Right atrium auricular region (tissue), 2 donors: ENCODE measurements around the gene RNU5B-1. TPM values are rescaled to one million over a fixed set of nuclear protein-coding genes. Genes with fewer than 3 reads are reported as not detected.

ENCODE experiments used
- DNase-seq: peaks from one replicate; pipeline ENCODE4 v3.0.0-alpha.2; 2019; ENCODE audit warnings: low spot score
- H3K27ac ChIP-seq, 2 donors: fragments of 200-600 bp; sonication (generic); 1 replicate in 1 of 2; 2 replicates in 1 of 2; pipeline ENCODE4 v1.5.1; 2016 to 2019
- H3K27me3 ChIP-seq, 2 donors: fragments of 200-600 bp; sonication (generic); one replicate each; pipeline versions ENCODE4 v1.5.1 to v1.6.0; 2017 to 2019
- H3K36me3 ChIP-seq: fragments of 200-600 bp; sonication (generic); one replicate; pipeline ENCODE4 v1.5.1; 2016
- H3K4me1 ChIP-seq, 2 donors: fragments of 200-600 bp; sonication (generic); one replicate each; pipeline versions ENCODE4 v1.5.1 to v1.6.0; 2017 to 2019
- H3K4me3 ChIP-seq, 2 donors: fragments of 200-600 bp; sonication (generic); 1 replicate in 1 of 2; 2 replicates in 1 of 2; pipeline ENCODE4 v1.5.1; 2017 to 2019; ENCODE audit warnings: mild to moderate bottlenecking in 1 of 2, moderate library complexity in 1 of 2
- H3K9me3 ChIP-seq, 2 donors: fragments of 200-600 bp; sonication (generic); one replicate each; pipeline ENCODE4 v1.5.1; 2019
- total RNA-seq, 2 donors: library from RNA; depleted of rRNA; stranded (reverse); fragments of >200 nt; gene quantifications; one replicate each; pipeline ENCODE4 v1.1.0, GENCODE V29; 2016
- TF ChIP-seq, protein P1 (sequence below), 2 donors: fragments of 200-600 bp; sonication (generic); IDR thresholded peaks; one replicate each; pipeline ENCODE4 v1.5.1; 2019; ENCODE audit warnings: antibody characterized with exemption in 2 of 2

RNU5B-1 gene
- not detected for total RNA-seq

- peak; percentile 82 for DNase-seq
- H3K4me3 ChIP-seq = peak within 1 kb of the TSS; percentile 44 to 61
- H3K36me3 ChIP-seq = no peaks in the 10 kb centered on the region
- no peaks in the 10 kb centered on the region for H3K9me3 ChIP-seq
- H3K27me3 ChIP-seq = no peaks in the 10 kb centered on the region
- H3K4me1 ChIP-seq = peaks cover 0 to 12% of the 10 kb centered on the region in 2 donors
- peak within 1 kb of the TSS; percentile 82 to 92 for H3K27ac ChIP-seq
- TF ChIP-seq, protein P1, sequence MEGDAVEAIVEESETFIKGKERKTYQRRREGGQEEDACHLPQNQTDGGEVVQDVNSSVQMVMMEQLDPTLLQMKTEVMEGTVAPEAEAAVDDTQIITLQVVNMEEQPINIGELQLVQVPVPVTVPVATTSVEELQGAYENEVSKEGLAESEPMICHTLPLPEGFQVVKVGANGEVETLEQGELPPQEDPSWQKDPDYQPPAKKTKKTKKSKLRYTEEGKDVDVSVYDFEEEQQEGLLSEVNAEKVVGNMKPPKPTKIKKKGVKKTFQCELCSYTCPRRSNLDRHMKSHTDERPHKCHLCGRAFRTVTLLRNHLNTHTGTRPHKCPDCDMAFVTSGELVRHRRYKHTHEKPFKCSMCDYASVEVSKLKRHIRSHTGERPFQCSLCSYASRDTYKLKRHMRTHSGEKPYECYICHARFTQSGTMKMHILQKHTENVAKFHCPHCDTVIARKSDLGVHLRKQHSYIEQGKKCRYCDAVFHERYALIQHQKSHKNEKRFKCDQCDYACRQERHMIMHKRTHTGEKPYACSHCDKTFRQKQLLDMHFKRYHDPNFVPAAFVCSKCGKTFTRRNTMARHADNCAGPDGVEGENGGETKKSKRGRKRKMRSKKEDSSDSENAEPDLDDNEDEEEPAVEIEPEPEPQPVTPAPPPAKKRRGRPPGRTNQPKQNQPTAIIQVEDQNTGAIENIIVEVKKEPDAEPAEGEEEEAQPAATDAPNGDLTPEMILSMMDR (IDR thresholded peaks at IDR 0.05) = peak; percentile 66 to 85
Measured at GRCh38 chr15:65304381-65305149, at the start of gene RNU5B-1. Gene RNU5B-1 (plus strand): TSS chr15:65304677.

GRCh38 chr15:65254758-65255157 lies 49.7 kb upstream of the RNU5B-1 start:
- peak overlapping the region in 1 of 2 donors; percentile 40 for H3K27ac ChIP-seq
- no peaks in the 10 kb centered on the region for H3K27me3 ChIP-seq
- no peak overlapping the region for H3K4me3 ChIP-seq
- peaks cover 12% of the 10 kb centered on the region for H3K36me3 ChIP-seq
- H3K9me3 ChIP-seq = no peaks in the 10 kb centered on the region
- TF ChIP-seq, protein P1 (IDR thresholded peaks at IDR 0.05) = no peak
- DNase-seq = no peak
- peaks cover 0 to under 1% of the 10 kb centered on the region in 2 donors for H3K4me1 ChIP-seq

- no peak for DNase-seq
- Histone ChIP-seq H3K36me3 (peaks cover 21% of the 10 kb centered on the region), H3K27ac (no peak overlapping the region), H3K4me1 (no peaks in the 10 kb centered on the region), H3K27me3 (no peaks in the 10 kb centered on the region), H3K4me3 (no peak overlapping the region), H3K9me3 (no peaks in the 10 kb centered on the region)
- TF ChIP-seq, protein P1 (IDR thresholded peaks at IDR 0.05) = no peak
Measured at GRCh38 chr15:65255486-65256140, 48.9 kb upstream of the RNU5B-1 start.

- Histone ChIP-seq H3K27ac (peak overlapping the region; percentile 28 to 73), H3K9me3 (no peaks in the 10 kb centered on the region), H3K4me1 (no peaks in the 10 kb centered on the region), H3K36me3 (peaks cover 39% of the 10 kb centered on the region), H3K27me3 (no peaks in the 10 kb centered on the region), H3K4me3 (no peak overlapping the region)
- DNase-seq = no peak
- TF ChIP-seq, protein P1 (IDR thresholded peaks at IDR 0.05) = no peak
Measured at GRCh38 chr15:65258375-65259262, 45.9 kb upstream of the RNU5B-1 start.

DNA sequence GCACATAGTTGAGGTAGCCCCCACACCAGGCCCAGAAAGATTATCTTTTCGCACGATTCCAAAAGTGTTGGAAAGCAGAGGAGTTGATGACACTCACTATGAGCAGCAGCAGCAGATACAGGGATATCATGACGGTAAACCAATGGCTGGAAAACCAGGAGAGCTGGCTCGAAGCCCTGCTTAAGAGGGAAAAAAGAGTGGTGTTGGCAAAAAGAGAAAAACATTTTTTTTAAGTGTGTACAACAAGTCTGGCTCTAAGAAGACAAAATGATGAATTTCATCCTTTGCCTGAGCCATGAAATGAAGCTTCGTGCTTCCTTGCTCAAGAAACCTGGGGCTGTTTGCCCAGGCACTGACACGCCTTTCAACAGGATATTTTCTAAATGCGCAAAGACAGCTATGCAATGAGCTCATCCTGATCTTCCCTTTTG lies 45.1 kb upstream of the RNU5B-1 start:
- Histone ChIP-seq H3K27ac (peak overlapping the region; percentile 28 to 73), H3K9me3 (no peaks in the 10 kb centered on the region), H3K36me3 (peaks cover 39% of the 10 kb centered on the region), H3K4me3 (no peak overlapping the region), H3K27me3 (no peaks in the 10 kb centered on the region), H3K4me1 (peaks cover 0 to 5% of the 10 kb centered on the region in 2 donors)
- TF ChIP-seq, protein P1 (IDR thresholded peaks at IDR 0.05) = no peak
- DNase-seq = peak; percentile 66
